Activated CD4-positive, alpha-beta memory T cell treated with anti-CD3 and anti-CD28 coated beads, Interleukin-2, amount 10 ng/mL, durations not matched to agents 7 days and 5 days (primary cell): ENCODE results near the gene CFAP221. TPM values are rescaled to one million over a fixed set of nuclear protein-coding genes. Genes with fewer than 3 reads are reported as not detected.

Experiments used
- CTCF ChIA-PET: fragments of 350-600 bp; sonication (Branson Sonifier 250); formaldehyde crosslinking; loops from one replicate; lab custom pipeline; 2021; ENCODE audit warnings: antibody characterized with exemption, inconsistent platforms; lab: Charles Lee
- POLR2A ChIA-PET: fragments of 350-600 bp; sonication (Branson Sonifier 250); formaldehyde crosslinking; loops from one replicate; lab custom pipeline; 2021; ENCODE audit warnings: antibody characterized with exemption; lab: Charles Lee
- DNase-seq: peaks from one replicate; pipeline ENCODE4 v3.0.0-alpha.2; 2020
- H3K27ac Mint-ChIP-seq: one replicate; pipeline ENCODE4 v1.8.0; 2021; ENCODE audit warnings: mild to moderate bottlenecking, mixed read lengths
- H3K27me3 Mint-ChIP-seq: one replicate; pipeline ENCODE4 v1.8.0; 2021; ENCODE audit warnings: mixed read lengths
- H3K36me3 Mint-ChIP-seq: one replicate; pipeline ENCODE4 v1.8.0; 2021; ENCODE audit warnings: low read depth, mixed read lengths
- H3K4me1 Mint-ChIP-seq: one replicate; pipeline ENCODE4 v1.8.0; 2021; ENCODE audit warnings: mixed read lengths
- H3K4me3 Mint-ChIP-seq: one replicate; pipeline ENCODE4 v1.8.0; 2021; ENCODE audit warnings: mild to moderate bottlenecking, mixed read lengths
- H3K9me3 Mint-ChIP-seq: one replicate; pipeline ENCODE4 v1.8.0; 2021; ENCODE audit warnings: mixed read lengths
- total RNA-seq, 2 experiments: library from RNA; stranded (reverse); gene quantifications; one replicate each; pipeline ENCODE4 v1.2.3, GENCODE V29; 2021

The CFAP221 gene
- total RNA-seq, 2 experiments from 2014 or later, result not detected

DNA sequence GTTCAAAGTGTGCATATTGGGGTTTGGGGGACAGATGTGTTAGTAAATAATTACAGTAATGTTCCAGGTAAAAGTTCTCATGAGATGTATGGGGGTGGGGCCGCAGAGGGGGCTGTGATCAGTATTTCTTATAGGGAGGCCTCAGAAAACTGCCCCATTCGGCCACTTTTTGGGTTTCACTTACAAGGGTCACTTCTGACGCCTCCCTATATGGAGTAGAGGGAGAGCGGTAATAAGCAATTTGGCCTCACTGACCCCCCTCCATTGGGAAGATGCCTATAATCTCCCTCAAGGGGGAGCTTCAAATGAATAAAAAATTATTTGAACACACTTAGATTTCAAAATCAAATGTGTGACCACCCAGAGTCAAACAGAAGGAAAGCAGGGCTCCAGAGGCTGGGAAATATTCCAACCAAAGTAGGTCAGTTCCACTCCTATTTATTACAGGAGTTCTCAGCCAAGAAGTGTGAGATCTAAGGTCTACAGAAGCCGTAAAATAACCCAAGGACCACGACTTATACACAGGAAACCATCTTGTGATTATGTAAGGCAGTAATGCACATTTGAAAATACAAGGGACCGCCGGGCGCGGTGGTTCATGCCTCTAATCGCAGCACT, 22.7 kb upstream of the CFAP221 start:
- Mint-ChIP-seq H3K4me1 (no peaks in the 10 kb centered on the region), H3K9me3 (no peaks in the 10 kb centered on the region), H3K36me3 (no peaks in the 10 kb centered on the region), H3K27ac (no peak overlapping the region), H3K27me3 (peaks cover 29% of the 10 kb centered on the region), H3K4me3 (no peak overlapping the region)
- CTCF ChIA-PET, result no interaction called here
- DNase-seq, result no peak
- POLR2A ChIA-PET, result no interaction called here

DNA sequence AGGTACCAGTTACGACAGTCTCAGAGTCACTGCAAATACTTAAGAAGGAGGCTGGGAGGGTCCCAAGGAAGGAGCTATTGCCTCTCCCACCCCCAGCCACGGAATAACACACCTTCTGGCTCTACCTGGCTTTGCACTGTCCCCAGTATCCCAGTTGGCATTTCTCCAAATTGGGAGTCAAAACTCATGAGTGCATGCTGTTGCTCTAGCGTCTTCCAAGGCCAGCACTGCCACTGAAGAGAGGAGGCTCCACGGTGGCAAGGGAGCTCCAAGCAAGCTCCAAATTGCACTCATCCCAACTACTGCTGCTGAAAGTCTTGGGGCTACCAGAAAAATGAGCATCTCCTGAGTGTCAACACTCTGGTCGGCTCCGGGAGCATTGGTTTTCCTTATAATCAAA, 21.6 kb upstream of the CFAP221 start:
- no peak for DNase-seq
- Mint-ChIP-seq H3K27ac (no peak overlapping the region), H3K36me3 (no peaks in the 10 kb centered on the region), H3K4me3 (no peak overlapping the region), H3K4me1 (no peaks in the 10 kb centered on the region), H3K9me3 (no peaks in the 10 kb centered on the region), H3K27me3 (peaks cover 34% of the 10 kb centered on the region)
- POLR2A ChIA-PET, result no interaction called here
- CTCF ChIA-PET, result no interaction called here

DNA sequence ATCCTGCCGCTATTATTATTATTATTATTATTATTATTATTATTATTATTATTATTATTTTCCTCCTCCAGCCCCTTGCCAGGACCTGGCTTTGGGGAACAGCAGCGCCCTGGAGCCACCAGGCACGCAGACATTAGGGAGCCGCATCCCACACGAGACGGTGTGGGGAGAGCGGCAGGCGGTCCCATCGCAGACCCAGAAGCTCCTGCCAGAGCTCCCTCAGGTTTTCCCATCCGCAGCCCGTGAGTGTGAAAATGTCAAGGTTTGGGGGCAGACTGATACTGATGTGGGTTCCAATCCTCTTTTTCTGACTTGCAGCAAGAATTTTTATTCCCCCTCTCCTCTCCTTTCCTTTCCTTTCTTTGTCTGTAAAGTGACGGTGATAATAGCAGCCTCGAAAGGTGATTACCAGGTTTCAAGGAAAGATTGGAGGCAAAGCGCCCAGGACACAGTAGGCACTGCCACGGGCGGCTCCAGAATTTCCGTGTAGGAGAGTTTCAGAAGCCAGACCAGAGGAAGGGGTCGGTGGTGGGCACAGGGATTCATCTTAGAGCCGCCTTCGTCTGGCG, 20.8 kb upstream of the CFAP221 start:
- Mint-ChIP-seq H3K4me3 (no peak overlapping the region), H3K9me3 (no peaks in the 10 kb centered on the region), H3K27ac (no peak overlapping the region), H3K4me1 (no peaks in the 10 kb centered on the region), H3K27me3 (peaks cover 34% of the 10 kb centered on the region), H3K36me3 (no peaks in the 10 kb centered on the region)
- POLR2A ChIA-PET, result no interaction called here
- CTCF ChIA-PET, result no interaction called here
- no peak for DNase-seq

DNA sequence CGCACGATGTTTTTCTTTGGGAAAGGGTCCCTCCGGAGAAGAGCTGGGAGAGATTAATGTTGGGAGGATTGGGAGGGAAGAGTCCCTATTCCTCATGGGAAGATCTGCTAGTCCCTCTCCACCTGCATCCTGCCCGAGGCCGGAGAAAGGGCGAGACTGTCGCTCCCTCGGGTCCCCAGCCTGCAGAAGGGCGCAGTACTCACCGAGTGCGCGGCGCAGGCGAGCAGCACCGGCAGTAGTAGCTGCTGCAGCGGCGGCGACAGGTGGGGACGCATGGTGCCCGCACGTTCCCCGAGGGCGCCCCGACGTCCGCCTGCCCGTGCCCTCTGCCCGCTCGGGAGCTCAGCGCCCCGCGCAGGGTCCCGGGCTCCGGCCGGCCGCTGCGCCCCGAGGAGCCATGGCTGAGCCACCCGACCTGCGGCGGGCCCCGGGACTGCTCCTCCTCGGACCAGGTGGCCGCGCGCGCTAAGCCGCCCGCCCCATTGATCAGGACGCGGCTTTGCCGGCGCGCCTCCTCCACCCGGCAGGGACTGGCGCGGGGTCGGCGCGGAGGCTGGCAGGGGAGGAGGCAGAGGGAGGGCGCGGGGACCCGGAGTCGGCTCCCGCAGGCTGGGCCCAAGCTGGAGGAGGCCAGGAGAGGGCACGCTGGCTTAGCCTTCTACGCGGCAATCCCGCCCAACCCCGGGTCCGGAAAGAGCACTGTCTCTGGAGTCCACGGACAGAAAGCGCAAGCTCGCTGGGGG, 20.1 kb upstream of the CFAP221 start, which contains the start of gene SCTR:
Gene SCTR (minus strand): TSS at position 532 of the 743 bp plus-strand sequence. CDS start 257 bp downstream, at position 275.
- POLR2A ChIA-PET, result no interaction called here
- DNase-seq, result no peak
- Mint-ChIP-seq H3K4me1 (no peaks in the 10 kb centered on the region), H3K4me3 (no peak within 1 kb of the TSS), H3K27me3 (peaks cover 34% of the 10 kb centered on the region), H3K9me3 (no peaks in the 10 kb centered on the region), H3K36me3 (no peaks in the 10 kb centered on the region), H3K27ac (no peak within 1 kb of the TSS)
- CTCF ChIA-PET, result no interaction called here

DNA sequence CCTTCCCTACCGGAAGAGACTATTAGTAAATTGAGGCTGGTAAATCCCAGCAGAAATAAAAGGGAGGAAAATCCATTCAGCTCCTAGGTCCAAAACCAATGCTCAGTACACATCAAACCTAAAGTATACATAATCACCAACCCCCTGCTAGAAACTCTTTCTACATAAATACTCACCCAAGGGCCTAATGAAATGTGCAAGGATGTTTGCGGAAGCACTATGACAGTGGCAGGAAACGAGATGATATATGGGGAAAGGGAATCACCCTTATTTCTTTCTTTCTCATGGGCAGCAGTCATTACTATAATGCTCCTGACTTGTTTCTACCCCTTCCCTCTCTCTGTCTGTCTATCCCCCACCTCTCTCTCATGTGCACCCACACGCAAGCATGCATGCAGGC, 18.6 kb upstream of the CFAP221 start:
- H3K36me3 Mint-ChIP-seq, result no peaks in the 10 kb centered on the region
- CTCF ChIA-PET, result no interaction called here
- no peaks in the 10 kb centered on the region for H3K4me1 Mint-ChIP-seq
- no peak for DNase-seq
- H3K27ac Mint-ChIP-seq, result no peak overlapping the region
- no peak overlapping the region for H3K4me3 Mint-ChIP-seq
- H3K9me3 Mint-ChIP-seq, result no peaks in the 10 kb centered on the region
- POLR2A ChIA-PET, result no interaction called here
- H3K27me3 Mint-ChIP-seq, result peaks cover 34% of the 10 kb centered on the region

DNA sequence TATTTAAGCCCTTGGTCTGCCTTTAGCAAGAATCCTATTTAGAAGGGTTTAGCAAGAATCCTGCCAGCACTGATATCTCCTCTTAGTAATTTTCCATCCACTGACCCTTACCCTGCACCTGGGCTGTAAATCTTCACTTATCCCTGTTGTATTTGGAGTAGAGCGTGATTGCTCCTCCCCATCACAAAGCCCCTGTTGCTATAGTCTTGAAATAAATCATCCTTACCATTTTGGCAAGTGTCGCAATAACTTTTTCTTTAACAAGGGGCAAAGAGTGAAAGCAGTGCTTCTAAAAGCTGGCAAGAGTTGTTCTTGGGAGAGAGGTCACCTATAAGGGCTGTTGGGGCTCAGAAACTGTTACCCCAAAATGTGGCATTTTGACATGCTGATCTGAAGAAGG, 16.2 kb upstream of the CFAP221 start:
- Mint-ChIP-seq H3K36me3 (no peaks in the 10 kb centered on the region), H3K27me3 (peaks cover 30% of the 10 kb centered on the region), H3K4me1 (no peaks in the 10 kb centered on the region), H3K9me3 (no peaks in the 10 kb centered on the region), H3K4me3 (no peak overlapping the region), H3K27ac (no peak overlapping the region)
- CTCF ChIA-PET, result no interaction called here
- POLR2A ChIA-PET, result no interaction called here
- DNase-seq, result no peak

DNA sequence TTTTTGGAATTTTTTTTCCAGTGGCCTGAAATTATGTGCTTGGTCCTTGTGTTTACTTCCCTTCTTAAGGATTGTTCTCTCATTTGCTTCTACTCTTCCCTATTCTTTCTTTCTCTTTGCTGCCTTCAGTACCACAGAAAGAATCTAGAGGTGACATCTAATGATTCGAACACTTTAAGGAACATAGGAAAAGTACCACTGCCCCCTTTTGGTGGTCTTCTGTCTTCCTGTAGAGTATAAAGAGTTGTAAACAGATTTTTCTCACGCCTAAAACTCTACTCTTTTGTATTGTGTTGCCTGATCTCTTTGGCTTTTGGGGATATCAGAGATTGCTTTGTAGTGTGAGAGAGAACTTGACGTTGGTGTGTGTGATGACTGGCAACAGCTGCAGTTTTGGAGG, 13.0 kb upstream of the CFAP221 start:
- POLR2A ChIA-PET, result no interaction called here
- H3K9me3 Mint-ChIP-seq, result peaks cover 2% of the 10 kb centered on the region
- no peaks in the 10 kb centered on the region for H3K36me3 Mint-ChIP-seq
- no peaks in the 10 kb centered on the region for H3K4me1 Mint-ChIP-seq
- H3K4me3 Mint-ChIP-seq, result no peak overlapping the region
- no peak overlapping the region for H3K27ac Mint-ChIP-seq
- CTCF ChIA-PET, result no interaction called here
- no peak for DNase-seq
- H3K27me3 Mint-ChIP-seq, result peaks cover 10% of the 10 kb centered on the region

DNA sequence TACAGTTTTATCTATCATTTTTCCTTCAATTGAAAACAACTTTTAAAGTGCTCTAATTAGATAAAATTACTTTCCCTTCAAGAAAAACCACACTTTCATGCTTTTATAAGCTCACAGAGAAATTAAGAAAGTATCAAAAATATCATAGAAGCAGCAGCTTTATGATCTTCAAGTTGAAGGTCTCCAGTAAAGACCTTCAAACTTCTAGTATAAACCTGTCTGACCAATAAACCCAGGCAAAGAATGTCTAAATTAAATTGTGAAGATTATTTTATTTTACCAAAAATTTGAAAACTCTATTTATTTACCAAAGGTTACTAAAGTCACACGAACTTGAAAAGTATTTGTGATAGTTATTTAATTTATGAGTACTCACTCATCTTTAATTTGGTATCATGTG, 10.7 kb upstream of the CFAP221 start:
- Mint-ChIP-seq H3K9me3 (peaks cover 2% of the 10 kb centered on the region), H3K27ac (no peak overlapping the region), H3K4me3 (no peak overlapping the region), H3K36me3 (no peaks in the 10 kb centered on the region), H3K4me1 (no peaks in the 10 kb centered on the region), H3K27me3 (peaks cover 9% of the 10 kb centered on the region)
- POLR2A ChIA-PET, result no interaction called here
- DNase-seq, result no peak
- CTCF ChIA-PET, result no interaction called here

DNA sequence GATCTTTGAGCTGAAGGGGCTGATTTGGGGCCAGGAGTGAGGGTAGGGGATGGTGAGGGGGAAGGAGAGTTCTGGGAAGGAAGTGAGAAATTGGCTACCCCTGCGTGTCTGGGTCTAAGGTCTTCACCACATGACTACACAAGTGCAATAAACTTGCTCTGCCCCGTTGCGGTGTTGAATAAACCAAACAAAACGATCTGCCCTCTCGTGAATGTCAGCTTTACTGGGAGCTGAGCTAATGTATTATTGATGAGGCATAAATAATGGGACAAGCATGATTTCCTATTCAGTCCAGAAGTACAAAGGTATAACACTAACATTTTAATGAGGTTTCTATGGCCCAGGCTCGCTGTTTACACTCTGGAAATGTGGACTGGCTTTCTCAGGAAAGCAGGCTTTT, 8.0 kb upstream of the CFAP221 start:
- ChIA-PET POLR2A (no interaction called here), CTCF (no interaction called here)
- Mint-ChIP-seq H3K4me1 (no peaks in the 10 kb centered on the region), H3K9me3 (peaks cover 2% of the 10 kb centered on the region), H3K36me3 (no peaks in the 10 kb centered on the region), H3K4me3 (no peak overlapping the region), H3K27me3 (peaks cover 9% of the 10 kb centered on the region), H3K27ac (no peak overlapping the region)
- no peak for DNase-seq

DNA sequence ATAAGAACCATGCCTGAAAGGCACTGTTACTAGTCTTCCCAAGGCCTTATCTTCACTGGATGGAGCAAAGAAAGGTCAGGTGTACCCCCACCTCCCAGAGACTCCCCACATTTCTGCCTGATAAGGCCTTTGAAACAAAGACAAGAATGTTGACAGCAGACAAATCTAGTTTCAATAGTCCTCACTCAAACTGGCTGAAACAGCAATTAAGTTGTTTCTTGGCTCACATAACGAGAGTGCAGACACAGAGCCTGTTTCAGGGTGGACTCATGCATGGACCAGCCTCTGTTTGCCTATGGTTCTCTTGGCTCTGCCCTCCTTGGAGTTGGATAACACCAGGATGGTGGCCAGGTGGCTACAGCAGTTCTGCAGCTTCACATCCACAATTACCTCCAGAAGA, 7.5 kb upstream of the CFAP221 start:
- Mint-ChIP-seq H3K4me1 (no peaks in the 10 kb centered on the region), H3K36me3 (no peaks in the 10 kb centered on the region), H3K9me3 (peaks cover 2% of the 10 kb centered on the region), H3K4me3 (no peak overlapping the region), H3K27me3 (peaks cover 9% of the 10 kb centered on the region), H3K27ac (no peak overlapping the region)
- no peak for DNase-seq
- CTCF ChIA-PET, result no interaction called here
- POLR2A ChIA-PET, result no interaction called here

DNA sequence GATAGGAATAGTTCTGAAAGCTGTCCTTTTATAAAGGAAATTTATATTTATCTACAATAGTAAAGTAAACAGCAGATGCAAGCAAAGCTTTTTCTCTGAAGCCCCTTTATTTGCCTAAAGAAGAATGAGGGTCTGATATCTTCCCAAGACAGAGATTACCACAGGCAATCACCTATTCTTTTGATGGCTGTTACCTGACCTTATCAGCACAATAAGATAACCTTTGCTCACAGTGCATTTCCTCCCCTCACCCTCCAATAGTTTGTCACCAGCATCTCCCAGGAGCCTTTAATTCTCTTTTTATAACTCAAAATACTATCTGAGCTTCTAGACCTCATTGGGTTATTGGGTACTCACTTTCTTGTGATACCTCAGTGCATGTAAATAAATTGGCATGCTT, 6.5 kb upstream of the CFAP221 start:
- POLR2A ChIA-PET, result no interaction called here
- Mint-ChIP-seq H3K27me3 (peaks cover 6% of the 10 kb centered on the region), H3K4me1 (no peaks in the 10 kb centered on the region), H3K27ac (no peak overlapping the region), H3K4me3 (no peak overlapping the region), H3K9me3 (peaks cover 2% of the 10 kb centered on the region), H3K36me3 (no peaks in the 10 kb centered on the region)
- no peak for DNase-seq
- CTCF ChIA-PET, result no interaction called here

DNA sequence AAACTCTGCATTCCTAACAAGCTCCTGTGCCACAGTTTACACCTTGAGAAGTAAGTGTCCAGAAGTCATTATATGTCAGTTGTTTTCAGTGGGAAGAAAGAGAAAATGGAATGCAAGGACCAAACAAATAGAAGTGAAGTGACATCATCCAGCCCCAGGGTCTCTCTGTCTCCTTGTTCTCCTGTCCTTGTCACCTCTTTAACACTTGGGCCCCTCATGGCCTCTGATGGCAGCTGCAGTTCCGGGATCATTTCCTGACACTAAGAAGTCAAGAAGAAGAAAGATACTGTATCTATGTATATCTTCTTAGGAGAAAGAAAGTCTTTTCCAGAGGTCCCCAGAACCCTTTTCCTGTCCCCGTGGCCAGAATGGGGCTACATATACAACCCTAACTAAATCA, 2.8 kb upstream of the CFAP221 start:
- Mint-ChIP-seq H3K9me3 (no peaks in the 10 kb centered on the region), H3K27me3 (peaks cover 32% of the 10 kb centered on the region), H3K36me3 (no peaks in the 10 kb centered on the region), H3K4me3 (no peak overlapping the region), H3K27ac (no peak overlapping the region), H3K4me1 (peaks cover 4% of the 10 kb centered on the region)
- POLR2A ChIA-PET, result no interaction called here
- CTCF ChIA-PET, result interaction anchor here (1.2 kb wide), 1 partner anchor 24 kb away, joined by 3 read pairs; no protein-coding TSS in a partner anchor
- no peak for DNase-seq

DNA sequence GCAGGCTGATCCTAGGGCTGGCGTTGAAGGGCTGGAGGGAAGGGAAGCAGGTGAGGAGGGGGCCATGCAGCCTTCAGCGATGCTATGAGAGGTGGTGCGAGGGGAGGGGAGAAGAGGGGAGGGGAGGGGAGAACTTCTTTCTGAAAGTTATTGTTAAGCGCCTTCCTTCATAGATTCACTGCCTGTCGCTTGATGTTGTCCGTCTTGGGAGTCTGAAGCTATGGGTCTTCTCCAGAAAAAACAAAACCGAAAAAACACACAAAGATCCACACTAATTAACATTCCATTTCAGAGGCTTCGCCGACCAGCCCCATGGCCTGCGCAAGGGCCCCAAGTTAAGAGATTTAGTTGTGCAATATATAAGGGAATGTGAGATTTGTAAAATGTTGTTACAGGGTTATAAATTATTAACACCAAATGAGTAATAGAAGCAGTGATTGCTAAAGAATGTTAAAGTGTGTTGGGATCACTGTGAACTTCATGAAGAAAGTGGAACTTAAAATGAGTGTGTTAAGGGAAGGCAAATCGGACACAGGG, 758 bp downstream of the CFAP221 start:
- CTCF ChIA-PET, result no interaction called here
- no peak overlapping the region for H3K4me3 Mint-ChIP-seq
- peaks cover 38% of the 10 kb centered on the region for H3K27me3 Mint-ChIP-seq
- H3K36me3 Mint-ChIP-seq, result no peaks in the 10 kb centered on the region
- DNase-seq, result no peak
- POLR2A ChIA-PET, result no interaction called here
- peaks cover 4% of the 10 kb centered on the region for H3K4me1 Mint-ChIP-seq
- H3K27ac Mint-ChIP-seq, result no peak overlapping the region
- no peaks in the 10 kb centered on the region for H3K9me3 Mint-ChIP-seq
